Smooth muscle cell (in vitro differentiated cells): ENCODE results near the gene UBASH3A. TPM values are rescaled to one million over a fixed set of nuclear protein-coding genes. Genes with fewer than 3 reads are reported as not detected.

Experiments
- DNase-seq: peaks from one replicate; lab custom pipeline; 2025; ENCODE audit not compliant: unreplicated experiment; lab: John Stamatoyannopoulos, UW
- H2AFZ ChIP-seq: fragments of 200-600 bp; sonication (generic); 2 replicates; pipeline ENCODE4 v1.6.0; 2016; ENCODE audit warnings: antibody characterized with exemption, low read depth, mild to moderate bottlenecking
- H3F3A ChIP-seq: fragments of 200-600 bp; sonication (generic); 2 replicates; pipeline ENCODE4 v1.6.0; 2017; ENCODE audit warnings: antibody characterized with exemption, low read depth
- H3K27ac ChIP-seq: fragments of 200-600 bp; sonication (generic); 2 replicates; pipeline ENCODE4 v1.5.1; 2016; ENCODE audit warnings: low read depth, mild to moderate bottlenecking
- H3K27me3 ChIP-seq: fragments of 200-600 bp; sonication (generic); 2 replicates; pipeline ENCODE4 v1.6.1; 2016; ENCODE audit warnings: low read depth, mild to moderate bottlenecking
- H3K36me3 ChIP-seq: fragments of 200-600 bp; sonication (generic); 2 replicates; pipeline ENCODE4 v1.5.1; 2016; ENCODE audit warnings: low read depth
- H3K4me1 ChIP-seq: fragments of 200-600 bp; sonication (generic); 2 replicates; pipeline ENCODE4 v1.5.1; 2016; ENCODE audit warnings: low read depth
- H3K4me2 ChIP-seq: fragments of 200-600 bp; sonication (generic); 2 replicates; pipeline ENCODE4 v1.6.0; 2016; ENCODE audit warnings: mild to moderate bottlenecking
- H3K4me3 ChIP-seq: fragments of 200-600 bp; sonication (generic); 2 replicates; pipeline ENCODE4 v1.5.1; 2016; ENCODE audit warnings: mild to moderate bottlenecking
- H3K79me2 ChIP-seq: fragments of 200-600 bp; sonication (generic); 2 replicates; pipeline ENCODE4 v1.6.0; 2016; ENCODE audit warnings: low read depth, mild to moderate bottlenecking
- H3K9ac ChIP-seq: fragments of 200-600 bp; sonication (generic); 2 replicates; pipeline ENCODE4 v1.6.0; 2016; ENCODE audit warnings: low read depth
- H3K9me3 ChIP-seq: fragments of 200-600 bp; sonication (generic); replicated peaks from 2 replicates; pipeline ENCODE4 v1.5.1; 2016; ENCODE audit warnings: low read depth
- H4K20me1 ChIP-seq: fragments of 200-600 bp; sonication (generic); 2 replicates; pipeline ENCODE4 v1.6.0; 2016; ENCODE audit warnings: low read depth
- WGBS: methylation state at CpG from one replicate; pipeline ENCODE4 v1.1.7; 2016; ENCODE audit warnings: low lambda C conversion rate; 5-methylcytosine and 5-hydroxymethylcytosine counted together
- polyA plus RNA-seq: library from polyadenylated mRNA; unstranded; fragments of >200 nt; fragmentation: Nextera tagmentation; extraction: Ambion mirVana; gene quantifications from 2 replicates; pipeline ENCODE4 v1.2.1, GENCODE V29; 2016
- total RNA-seq: library from RNA; depleted of rRNA; stranded (reverse); fragments of >200 nt; gene quantifications from 2 replicates; pipeline ENCODE4 v1.2.3, GENCODE V29; 2014
- TF ChIP-seq, protein P1 (sequence below): fragments of 200-600 bp; sonication (generic); IDR thresholded peaks from 2 replicates; pipeline ENCODE4 v1.5.1; 2017; ENCODE audit warnings: borderline replicate concordance, mild to moderate bottlenecking, antibody characterized with exemption; ENCODE audit not compliant: insufficient read depth, poor library complexity, severe bottlenecking

UBASH3A gene
- total and polyA plus RNA-seq, 2 experiments from 2014 or later = not detected

DNA sequence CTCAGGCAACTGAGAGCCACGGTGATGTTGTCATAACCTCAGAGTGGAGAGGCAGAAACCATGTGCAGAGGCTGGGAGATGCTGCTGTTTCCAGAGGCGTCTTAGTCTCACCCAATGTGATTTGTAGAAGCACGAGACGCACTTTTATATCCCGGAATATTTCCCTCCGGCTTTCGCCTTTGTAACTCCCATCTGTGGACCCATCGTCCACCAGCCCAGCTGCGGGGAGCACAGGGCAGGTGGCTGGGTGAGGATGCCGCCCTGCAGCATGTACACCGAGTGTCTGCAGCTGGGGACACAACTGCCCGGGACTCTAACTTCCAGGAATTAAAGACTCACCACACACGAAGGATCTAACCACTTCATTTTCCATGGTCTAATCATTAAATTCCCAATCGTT, 43.5 kb downstream of the UBASH3A start:
- Histone ChIP-seq H3K4me2 (no peak overlapping the region), H3K27me3 (peaks cover 7% of the 10 kb centered on the region), H3K36me3 (no peaks in the 10 kb centered on the region), H3K27ac (no peak overlapping the region), H3K9me3 (no peaks in the 10 kb centered on the region), H3K79me2 (no peaks in the 10 kb centered on the region), H3F3A (no peaks in the 10 kb centered on the region), H2AFZ (no peak overlapping the region), H3K9ac (no peak overlapping the region), H3K4me1 (no peaks in the 10 kb centered on the region), H4K20me1 (no peaks in the 10 kb centered on the region), H3K4me3 (no peak overlapping the region)
- DNase-seq = no peak
- 87% methylated on average over 14 of the region's 14 CpGs for WGBS
- TF ChIP-seq, protein P1, sequence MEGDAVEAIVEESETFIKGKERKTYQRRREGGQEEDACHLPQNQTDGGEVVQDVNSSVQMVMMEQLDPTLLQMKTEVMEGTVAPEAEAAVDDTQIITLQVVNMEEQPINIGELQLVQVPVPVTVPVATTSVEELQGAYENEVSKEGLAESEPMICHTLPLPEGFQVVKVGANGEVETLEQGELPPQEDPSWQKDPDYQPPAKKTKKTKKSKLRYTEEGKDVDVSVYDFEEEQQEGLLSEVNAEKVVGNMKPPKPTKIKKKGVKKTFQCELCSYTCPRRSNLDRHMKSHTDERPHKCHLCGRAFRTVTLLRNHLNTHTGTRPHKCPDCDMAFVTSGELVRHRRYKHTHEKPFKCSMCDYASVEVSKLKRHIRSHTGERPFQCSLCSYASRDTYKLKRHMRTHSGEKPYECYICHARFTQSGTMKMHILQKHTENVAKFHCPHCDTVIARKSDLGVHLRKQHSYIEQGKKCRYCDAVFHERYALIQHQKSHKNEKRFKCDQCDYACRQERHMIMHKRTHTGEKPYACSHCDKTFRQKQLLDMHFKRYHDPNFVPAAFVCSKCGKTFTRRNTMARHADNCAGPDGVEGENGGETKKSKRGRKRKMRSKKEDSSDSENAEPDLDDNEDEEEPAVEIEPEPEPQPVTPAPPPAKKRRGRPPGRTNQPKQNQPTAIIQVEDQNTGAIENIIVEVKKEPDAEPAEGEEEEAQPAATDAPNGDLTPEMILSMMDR = no peak

- no peaks in the 10 kb centered on the region for H4K20me1 ChIP-seq
- no peaks in the 10 kb centered on the region for H3K4me1 ChIP-seq
- H3K9me3 ChIP-seq = no peaks in the 10 kb centered on the region
- H3K4me3 ChIP-seq = no peak overlapping the region
- H3F3A ChIP-seq = no peaks in the 10 kb centered on the region
- peaks cover 5% of the 10 kb centered on the region for H3K27me3 ChIP-seq
- no peak overlapping the region for H2AFZ ChIP-seq
- no peak overlapping the region for H3K27ac ChIP-seq
- DNase-seq = no peak
- no peak overlapping the region for H3K9ac ChIP-seq
- H3K79me2 ChIP-seq = no peaks in the 10 kb centered on the region
- no peak overlapping the region for H3K4me2 ChIP-seq
- TF ChIP-seq, protein P1 = no peak
- H3K36me3 ChIP-seq = no peaks in the 10 kb centered on the region
- WGBS = 96% methylated on average over 10 of the region's 10 CpGs
Measured at GRCh38 chr21:42447732-42448131, 44.0 kb downstream of the UBASH3A start.

DNA sequence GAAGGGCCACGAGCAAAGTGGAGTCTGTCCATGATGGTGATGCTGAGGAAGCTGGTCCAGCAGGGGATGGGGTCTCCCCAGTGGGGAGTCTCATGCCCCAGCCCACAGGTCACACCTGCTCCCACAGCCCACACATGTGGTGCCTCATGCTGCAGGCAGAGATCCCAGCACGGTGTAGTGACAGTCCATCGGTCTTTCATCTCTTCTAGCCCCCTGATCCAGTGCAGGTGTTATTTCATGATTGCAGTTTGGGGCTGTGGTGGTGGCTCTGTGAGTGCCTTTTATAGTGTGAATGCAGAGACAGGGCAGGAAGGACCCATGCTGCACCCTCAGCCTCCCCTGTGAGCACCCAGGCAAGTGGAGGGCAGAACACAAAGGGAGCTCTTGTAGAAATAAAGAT, 45.0 kb downstream of the UBASH3A start:
- Histone ChIP-seq H3K79me2 (no peaks in the 10 kb centered on the region), H3K9ac (no peak overlapping the region), H3F3A (no peaks in the 10 kb centered on the region), H3K4me1 (no peaks in the 10 kb centered on the region), H4K20me1 (no peaks in the 10 kb centered on the region), H3K4me2 (no peak overlapping the region), H3K9me3 (no peaks in the 10 kb centered on the region), H3K36me3 (no peaks in the 10 kb centered on the region), H2AFZ (no peak overlapping the region), H3K4me3 (no peak overlapping the region), H3K27ac (no peak overlapping the region), H3K27me3 (no peaks in the 10 kb centered on the region)
- WGBS = 87% methylated on average over 3 of the region's 3 CpGs
- no peak for DNase-seq
- TF ChIP-seq, protein P1 = no peak

GRCh38 chr21:42451941-42452340, 48.2 kb downstream of the UBASH3A start:
- Histone ChIP-seq H3K27ac (no peak overlapping the region), H3F3A (peaks cover 6% of the 10 kb centered on the region), H3K4me1 (no peaks in the 10 kb centered on the region), H3K4me3 (no peak overlapping the region), H3K9ac (no peak overlapping the region), H2AFZ (no peak overlapping the region), H4K20me1 (no peaks in the 10 kb centered on the region), H3K79me2 (no peaks in the 10 kb centered on the region), H3K27me3 (no peaks in the 10 kb centered on the region), H3K36me3 (no peaks in the 10 kb centered on the region), H3K9me3 (no peaks in the 10 kb centered on the region), H3K4me2 (no peak overlapping the region)
- 98% methylated on average over 9 of the region's 9 CpGs for WGBS
- no peak for DNase-seq
- TF ChIP-seq, protein P1 = no peak
